Stomach (tissue), 4 donors: ENCODE data around the gene TMEM72.

Experiments
- EP300 ChIP-seq: sonication (generic); formaldehyde crosslinking; IDR thresholded peaks from one replicate; pipeline ENCODE4 v1.6.1; 2017; ENCODE audit warnings: antibody characterized with exemption
- POLR2A ChIP-seq, 4 donors: fragments of 450-650 bp; IDR thresholded peaks; one replicate each; pipeline ENCODE4 v1.6.1; 2016; ENCODE audit warnings: antibody characterized with exemption in 4 of 4, control low read depth in 2 of 4, mild to moderate bottlenecking in 1 of 4, moderate library complexity in 1 of 4
- TF ChIP-seq, protein P1 (sequence below), 7 experiments: fragments of 450-650 bp in 4 of 7; fragments of 200-600 bp in 3 of 7; sonication (generic) in 3 of 7; IDR thresholded peaks; one replicate each; pipeline ENCODE4 v1.5.1; 2016 to 2019; ENCODE audit warnings: antibody characterized with exemption in 7 of 7, control low read depth in 2 of 7, mild to moderate bottlenecking in 1 of 7

DNA sequence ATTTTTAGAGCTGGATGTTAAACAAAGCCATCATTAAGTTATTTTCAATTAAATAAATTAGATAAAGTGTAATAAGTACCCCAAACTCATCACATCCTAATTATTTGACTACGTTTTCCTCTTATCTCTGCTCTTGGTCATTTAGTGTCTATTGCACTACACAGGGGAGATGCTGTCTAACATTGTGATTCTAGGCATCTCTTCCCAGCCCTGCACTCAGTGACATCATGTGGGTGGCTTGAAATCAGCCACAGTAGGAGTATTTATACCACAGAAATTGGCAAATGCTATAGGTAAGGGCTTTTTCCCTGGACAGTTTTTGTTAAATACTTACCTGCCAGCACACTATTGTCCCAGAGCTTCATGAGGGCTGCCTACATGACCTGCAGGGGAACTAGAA lies 21.3 kb upstream of the TMEM72 start:
- TF ChIP-seq, protein P1, sequence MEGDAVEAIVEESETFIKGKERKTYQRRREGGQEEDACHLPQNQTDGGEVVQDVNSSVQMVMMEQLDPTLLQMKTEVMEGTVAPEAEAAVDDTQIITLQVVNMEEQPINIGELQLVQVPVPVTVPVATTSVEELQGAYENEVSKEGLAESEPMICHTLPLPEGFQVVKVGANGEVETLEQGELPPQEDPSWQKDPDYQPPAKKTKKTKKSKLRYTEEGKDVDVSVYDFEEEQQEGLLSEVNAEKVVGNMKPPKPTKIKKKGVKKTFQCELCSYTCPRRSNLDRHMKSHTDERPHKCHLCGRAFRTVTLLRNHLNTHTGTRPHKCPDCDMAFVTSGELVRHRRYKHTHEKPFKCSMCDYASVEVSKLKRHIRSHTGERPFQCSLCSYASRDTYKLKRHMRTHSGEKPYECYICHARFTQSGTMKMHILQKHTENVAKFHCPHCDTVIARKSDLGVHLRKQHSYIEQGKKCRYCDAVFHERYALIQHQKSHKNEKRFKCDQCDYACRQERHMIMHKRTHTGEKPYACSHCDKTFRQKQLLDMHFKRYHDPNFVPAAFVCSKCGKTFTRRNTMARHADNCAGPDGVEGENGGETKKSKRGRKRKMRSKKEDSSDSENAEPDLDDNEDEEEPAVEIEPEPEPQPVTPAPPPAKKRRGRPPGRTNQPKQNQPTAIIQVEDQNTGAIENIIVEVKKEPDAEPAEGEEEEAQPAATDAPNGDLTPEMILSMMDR (IDR thresholded peaks at IDR 0.05), result no peak
- no peak for TF ChIP-seq POLR2A (IDR thresholded peaks at IDR 0.05)
- TF ChIP-seq EP300, result no peak
